IMR-90 (cell line): ENCODE measurements around the gene SLC44A4. TPM values are rescaled to one million over a fixed set of nuclear protein-coding genes. Genes with fewer than 3 reads are reported as not detected.

Experiments
- ATAC-seq: fragments of 200-7000 bp; cut with Tn5 transposase; 2 replicates; pipeline ENCODE4 v1.9.1; 2020; ENCODE audit warnings: low read depth, mild to moderate bottlenecking, moderate library complexity
- BruUV-seq: library from RNA; stranded (reverse); fragments of 400-500 nt; replicated peaks from 2 replicates; lab custom pipeline; 2021; lab: Mats Ljungman, UMichigan
- CTCF ChIA-PET: fragments of 300-600 bp; formaldehyde crosslinking; extraction: SDS; loops from one replicate; lab custom pipeline; 2021; ENCODE audit warnings: antibody characterized with exemption; lab: Yijun Ruan, JAX
- POLR2A ChIA-PET: fragments of 300-600 bp; sonication (Branson Sonifier 250); formaldehyde crosslinking; loops from one replicate; lab custom pipeline; 2022; ENCODE audit warnings: antibody characterized with exemption; ENCODE audit not compliant: unreplicated experiment; lab: Charles Lee
- DNase-seq: peaks from one replicate; pipeline ENCODE4 v3.0.0; 2013
- H2AFZ ChIP-seq: replicated peaks from 2 replicates; pipeline ENCODE3; 2013; ENCODE audit warnings: low read length, mild to moderate bottlenecking; ENCODE audit not compliant: poor library complexity
- H2AK5ac ChIP-seq: 2 replicates; pipeline ENCODE4 v1.6.1; 2013; ENCODE audit warnings: low read depth, low read length, inconsistent platforms
- H2AK9ac ChIP-seq: replicated peaks from 2 replicates; pipeline ENCODE3; 2013; ENCODE audit warnings: mild to moderate bottlenecking, low read depth, low read length, moderate library complexity; ENCODE audit not compliant: poor library complexity
- H2BK120ac ChIP-seq: 2 replicates; pipeline ENCODE4 v1.6.1; 2013; ENCODE audit warnings: low read depth, low read length, inconsistent platforms
- H2BK15ac ChIP-seq: 3 replicates; pipeline ENCODE4 v1.6.1; 2013; ENCODE audit warnings: low read depth, low read length, inconsistent platforms
- H2BK20ac ChIP-seq: 2 replicates; pipeline ENCODE4 v1.6.1; 2013; ENCODE audit warnings: low read depth, mild to moderate bottlenecking, inconsistent platforms, low read length, moderate library complexity
- H2BK5ac ChIP-seq: 2 replicates; pipeline ENCODE4 v1.6.1; 2013; ENCODE audit warnings: mild to moderate bottlenecking, low read depth, low read length, inconsistent platforms; ENCODE audit not compliant: poor library complexity, severe bottlenecking
- H3K14ac ChIP-seq: replicated peaks from 2 replicates; pipeline ENCODE4 v1.6.1; 2013; ENCODE audit warnings: low read depth, low read length, inconsistent platforms
- H3K18ac ChIP-seq: 2 replicates; pipeline ENCODE4 v1.6.1; 2013; ENCODE audit warnings: low read depth, low read length, control low read depth
- H3K23ac ChIP-seq: 2 replicates; pipeline ENCODE4 v1.6.1; 2013; ENCODE audit warnings: low read depth, low read length, inconsistent platforms
- H3K27ac ChIP-seq: 2 replicates; pipeline ENCODE4 v1.5.1; 2013; ENCODE audit warnings: mild to moderate bottlenecking, control low read depth, low read length; ENCODE audit not compliant: insufficient read depth
- H3K27me3 ChIP-seq: 2 replicates; pipeline ENCODE4 v1.6.1; 2013; ENCODE audit warnings: low read length; ENCODE audit not compliant: control insufficient read depth, insufficient read depth
- H3K36me3 ChIP-seq: 2 replicates; pipeline ENCODE4 v1.6.1; 2013; ENCODE audit warnings: low read length, mixed read lengths; ENCODE audit not compliant: control insufficient read depth, insufficient read depth
- H3K4ac ChIP-seq: 2 replicates; pipeline ENCODE4 v1.6.1; 2013; ENCODE audit warnings: low read depth, low read length, inconsistent platforms
- H3K4me1 ChIP-seq: 2 replicates; pipeline ENCODE4 v1.6.1; 2013; ENCODE audit warnings: low read length, mixed read lengths; ENCODE audit not compliant: control insufficient read depth, insufficient read depth
- H3K4me2 ChIP-seq: 2 replicates; pipeline ENCODE4 v1.6.1; 2013; ENCODE audit warnings: low read depth, mild to moderate bottlenecking, control low read depth, low read length, moderate library complexity
- H3K4me3 ChIP-seq: 2 replicates; pipeline ENCODE4 v1.5.1; 2013; ENCODE audit warnings: low read depth, mild to moderate bottlenecking, control low read depth, low read length, moderate library complexity; ENCODE audit not compliant: insufficient read depth
- H3K56ac ChIP-seq: 2 replicates; pipeline ENCODE4 v1.6.1; 2013; ENCODE audit warnings: low read length, inconsistent platforms; ENCODE audit not compliant: insufficient read depth; ENCODE audit errors: extremely low read depth
- H3K79me1 ChIP-seq, 2 experiments: 2 replicates each; pipeline ENCODE4 v1.6.1; 2013; ENCODE audit warnings: low read length in 2 of 2, inconsistent platforms in 1 of 2, low read depth in 1 of 2
- H3K9ac ChIP-seq: 2 replicates; pipeline ENCODE4 v1.6.1; 2013; ENCODE audit warnings: low read depth, low read length, control low read depth
- H3K9me1 ChIP-seq: 2 replicates; pipeline ENCODE4 v1.6.1; 2013; ENCODE audit warnings: low read length, inconsistent platforms; ENCODE audit not compliant: insufficient read depth
- H3K9me3 ChIP-seq: 2 replicates; pipeline ENCODE4 v1.6.1; 2013; ENCODE audit warnings: low read length; ENCODE audit not compliant: control insufficient read depth, insufficient read depth
- H4K20me1 ChIP-seq: 2 replicates; pipeline ENCODE4 v1.6.1; 2013; ENCODE audit warnings: low read length, inconsistent platforms; ENCODE audit not compliant: insufficient read depth
- H4K5ac ChIP-seq: 2 replicates; pipeline ENCODE4 v1.6.1; 2013; ENCODE audit warnings: mild to moderate bottlenecking, low read depth, low read length, control low read depth
- H4K8ac ChIP-seq, 2 experiments: 2 replicates each; pipeline ENCODE4 v1.6.1; 2013; ENCODE audit warnings: low read depth in 2 of 2, low read length in 2 of 2, control low read depth in 1 of 2, inconsistent platforms in 1 of 2
- H4K91ac ChIP-seq: 2 replicates; pipeline ENCODE4 v1.6.1; 2013; ENCODE audit warnings: low read depth, low read length, inconsistent platforms; ENCODE audit not compliant: insufficient read depth
- BHLHE40 ChIP-seq: fragments of 150-350 bp; IDR thresholded peaks from 2 replicates; pipeline ENCODE4 v1.6.1; 2016; ENCODE audit warnings: mild to moderate bottlenecking, low read depth, low read length
- CEBPB ChIP-seq: IDR thresholded peaks from 2 replicates; pipeline ENCODE4 v1.6.1; 2012; ENCODE audit warnings: low read depth, low read length, improper control_type of control experiment
- CHD1 ChIP-seq: IDR thresholded peaks from 2 replicates; pipeline ENCODE4 v1.6.1; 2012; ENCODE audit warnings: low read depth, low read length, improper control_type of control experiment
- CTCF ChIP-seq: conservative IDR thresholded peaks from 2 replicates; pipeline ENCODE4 v1.5.1; 2012; ENCODE audit warnings: mild to moderate bottlenecking, low read depth, low read length, improper control_type of control experiment
- ELK1 ChIP-seq: fragments of 150-350 bp; IDR thresholded peaks from 2 replicates; pipeline ENCODE4 v1.6.1; 2016; ENCODE audit warnings: low read depth, mild to moderate bottlenecking, low read length, moderate library complexity, borderline replicate concordance
- FOS ChIP-seq: fragments of 150-350 bp; IDR thresholded peaks from 2 replicates; pipeline ENCODE4 v1.6.1; 2016; ENCODE audit warnings: low read depth, low read length
- MAFK ChIP-seq: IDR thresholded peaks from 2 replicates; pipeline ENCODE4 v1.6.1; 2012; ENCODE audit warnings: low read depth, low read length, improper control_type of control experiment
- MAZ ChIP-seq: IDR thresholded peaks from 2 replicates; pipeline ENCODE4 v1.6.1; 2012; ENCODE audit warnings: low read depth, mild to moderate bottlenecking, low read length, improper control_type of control experiment, moderate library complexity, borderline replicate concordance
- MXI1 ChIP-seq: IDR thresholded peaks from 2 replicates; pipeline ENCODE4 v1.6.1; 2012; ENCODE audit warnings: low read depth, mild to moderate bottlenecking, low read length, moderate library complexity, borderline replicate concordance
- NFE2L2 ChIP-seq: fragments of 150-350 bp; IDR thresholded peaks from 2 replicates; pipeline ENCODE4 v1.6.1; 2016; ENCODE audit warnings: low read depth, mild to moderate bottlenecking, low read length
- POLR2A ChIP-seq: IDR thresholded peaks from 2 replicates; pipeline ENCODE4 v1.6.1; 2012; ENCODE audit warnings: mild to moderate bottlenecking, low read depth, low read length
- RAD21 ChIP-seq: IDR thresholded peaks from 2 replicates; pipeline ENCODE4 v1.6.1; 2012; ENCODE audit warnings: low read length, improper control_type of control experiment
- RCOR1 ChIP-seq: IDR thresholded peaks from 2 replicates; pipeline ENCODE4 v1.6.1; 2012; ENCODE audit warnings: mild to moderate bottlenecking, low read length, improper control_type of control experiment; ENCODE audit not compliant: insufficient replicate concordance
- RFX5 ChIP-seq: IDR thresholded peaks from 2 replicates; pipeline ENCODE4 v1.8.0; 2012; ENCODE audit warnings: low read depth, mild to moderate bottlenecking, low read length, moderate library complexity
- SMC3 ChIP-seq: fragments of 150-350 bp; IDR thresholded peaks from 2 replicates; pipeline ENCODE4 v1.6.1; 2016; ENCODE audit warnings: low read depth, mild to moderate bottlenecking, antibody characterized with exemption, low read length, moderate library complexity
- USF2 ChIP-seq: fragments of 150-350 bp; IDR thresholded peaks from 2 replicates; pipeline ENCODE4 v1.6.1; 2017; ENCODE audit warnings: mild to moderate bottlenecking, antibody characterized with exemption, low read length, low read depth
- WGBS, 2 experiments: methylation state at CpG; one replicate each; pipeline versions ENCODE4 v1.1.5 to v1.1.7; 2013; ENCODE audit warnings: missing lambda C conversion rate in 2 of 2; ENCODE audit not compliant: insufficient read length in 1 of 2; ENCODE audit errors: extremely low coverage in 2 of 2; 5-methylcytosine and 5-hydroxymethylcytosine counted together
- dilution Hi-C: fragments of 300-500 bp; cut with HindIII; formaldehyde crosslinking; loops from one replicate; pipeline ENCODE4 v1.14.3; 2018; ENCODE audit warnings: low sequenced_read_pairs; ENCODE audit not compliant: unreplicated experiment
- in situ Hi-C: fragments of 300-500 bp; cut with MboI; formaldehyde crosslinking; loops from 3 replicates; pipeline ENCODE4 v1.14.3; 2019; ENCODE audit warnings: low sequenced_read_pairs, inconsistent platforms, mixed read lengths
- intact Hi-C: fragments of 100-400 bp; cut with micrococcal nuclease; formaldehyde crosslinking; loops from 2 replicates; pipeline ENCODE4 v1.10.0; 2022
- polyA plus RNA-seq, 3 experiments: library from polyadenylated mRNA; depleted of rRNA; stranded (reverse); fragments of >200 nt; gene quantifications; 2 replicates each; pipeline ENCODE4 v1.2.3, GENCODE V29; 2012; ENCODE audit warnings: low replicate concordance in 1 of 3
- total RNA-seq: library from RNA; depleted of rRNA; stranded (reverse); fragments of >200 nt; gene quantifications from 2 replicates; pipeline ENCODE4 v1.2.3, GENCODE V29; 2012

SLC44A4 gene
- total and polyA plus RNA-seq, 2 of the 4 experiments (the other 2 are of a cell fraction): 0.14 to 0.36 TPM

- H2AK9ac ChIP-seq: peak overlapping the region; percentile 22
- H3K27ac ChIP-seq: no peak overlapping the region
- H3K56ac ChIP-seq: no peak overlapping the region
- dilution Hi-C loops: no loop called here
- no peak overlapping the region for H3K4me3 ChIP-seq
- H3K27me3 ChIP-seq: no peaks in the 10 kb centered on the region
- H3K9me3 ChIP-seq: no peaks in the 10 kb centered on the region
- DNase-seq: no peak
- ATAC-seq: no peak
- H4K5ac ChIP-seq: no peak overlapping the region
- no peak overlapping the region for H3K4ac ChIP-seq
- peaks cover 10% of the 10 kb centered on the region for H3K4me1 ChIP-seq
- no peak overlapping the region for H3K23ac ChIP-seq
- 0 out of 2 replicates have a peak, but pooled peaks cover 2% of the 10 kb centered on the region for H4K20me1 ChIP-seq
- POLR2A ChIA-PET: no interaction called here
- H4K8ac ChIP-seq: no peak overlapping the region
- no peak overlapping the region for H4K91ac ChIP-seq
- in situ Hi-C loops: no loop called here
- H2AK5ac ChIP-seq: no peak overlapping the region
- peak overlapping the region; percentile 17 for H2AFZ ChIP-seq
- no peak overlapping the region for H3K14ac ChIP-seq
- intact Hi-C loops: no loop called here
- CTCF ChIA-PET: no interaction called here
- no peak overlapping the region for H2BK15ac ChIP-seq
- H3K79me1 ChIP-seq: no peaks in the 10 kb centered on the region
- H2BK20ac ChIP-seq: no peak overlapping the region
- H2BK120ac ChIP-seq: no peak overlapping the region
- no peaks in the 10 kb centered on the region for H3K9me1 ChIP-seq
- BruUV-seq: no TSS peak
- TF ChIP-seq ELK1: no peak
- TF ChIP-seq CEBPB: no peak
- TF ChIP-seq MAZ: no peak
- TF ChIP-seq SMC3: no peak
- TF ChIP-seq RFX5: no peak
- TF ChIP-seq MXI1: no peak
- TF ChIP-seq CTCF: no peak
- TF ChIP-seq RCOR1: no peak
- TF ChIP-seq MAFK: no peak
- no peak for TF ChIP-seq USF2
- no peak for TF ChIP-seq POLR2A
- no peak for TF ChIP-seq FOS
- no peak for TF ChIP-seq CHD1
- no peak for TF ChIP-seq RAD21
- no peak for TF ChIP-seq NFE2L2
- TF ChIP-seq BHLHE40: no peak
- 70% methylated on average over 6 of the region's 10 CpGs; no CpG with 5 or more reads in 1 of the 2 experiments for WGBS, 2 experiments
- H3K4me2 ChIP-seq: no peak overlapping the region
- no peak overlapping the region for H2BK5ac ChIP-seq
- no peak overlapping the region for H3K18ac ChIP-seq
- H3K36me3 ChIP-seq: peaks cover 29% of the 10 kb centered on the region
- no peak overlapping the region for H3K9ac ChIP-seq
These were observed 1.1 kb downstream of the SLC44A4 start for GRCh38 chr6:31877651-31878161.
